AG04450 (cell line): ENCODE measurements around the gene C10orf67. TPM values are rescaled to one million over a fixed set of nuclear protein-coding genes. Genes with fewer than 3 reads are reported as not detected.
"Not testable (repeated sequence)": the region's sequence is repeated elsewhere in the genome, so short reads cannot be mapped to it uniquely, and the experiment has no call there.

Experiments used
- CTCF ChIA-PET: fragments of 300-600, 350-600 bp; formaldehyde crosslinking; extraction: SDS; loops from one replicate; lab custom pipeline; 2022; ENCODE audit warnings: antibody characterized with exemption, inconsistent platforms; lab: Charles Lee
- POLR2A ChIA-PET: fragments of 350-600 bp; formaldehyde crosslinking; extraction: SDS; loops from one replicate; lab custom pipeline; 2021; ENCODE audit warnings: antibody characterized with exemption, inconsistent platforms; lab: Yijun Ruan, JAX
- DNase-seq: peaks from one replicate; pipeline ENCODE4 v3.0.0-alpha.2; 2011; ENCODE audit warnings: low read depth, low spot score
- H3K27ac ChIP-seq: one replicate; pipeline ENCODE4 v1.5.1; 2012; ENCODE audit warnings: low read depth, low read length, control low read depth
- H3K27me3 ChIP-seq: one replicate; pipeline ENCODE4 v1.6.0; 2012; ENCODE audit warnings: low read length; ENCODE audit not compliant: control insufficient read depth, insufficient read depth
- H3K4me3 ChIP-seq: 2 replicates; pipeline ENCODE4 v1.5.1; 2011; ENCODE audit warnings: mild to moderate bottlenecking, low read depth, low read length, control low read depth
- H3K9me3 ChIP-seq: 2 replicates; pipeline ENCODE4 v1.5.1; 2012; ENCODE audit warnings: low read length; ENCODE audit not compliant: control insufficient read depth, insufficient read depth
- polyA plus RNA-seq: library from polyadenylated mRNA; depleted of rRNA; stranded (reverse); fragments of >200 nt; gene quantifications from 2 replicates; pipeline ENCODE4 v1.2.3, GENCODE V29; 2011
- TF ChIP-seq, protein P1 (sequence below): IDR thresholded peaks from 2 replicates; pipeline ENCODE4 v1.5.1; 2011; ENCODE audit warnings: low read depth, low read length, control low read depth, inconsistent platforms

Gene C10orf67
- polyA plus RNA-seq, 1 experiment: 0.14 TPM

DNA sequence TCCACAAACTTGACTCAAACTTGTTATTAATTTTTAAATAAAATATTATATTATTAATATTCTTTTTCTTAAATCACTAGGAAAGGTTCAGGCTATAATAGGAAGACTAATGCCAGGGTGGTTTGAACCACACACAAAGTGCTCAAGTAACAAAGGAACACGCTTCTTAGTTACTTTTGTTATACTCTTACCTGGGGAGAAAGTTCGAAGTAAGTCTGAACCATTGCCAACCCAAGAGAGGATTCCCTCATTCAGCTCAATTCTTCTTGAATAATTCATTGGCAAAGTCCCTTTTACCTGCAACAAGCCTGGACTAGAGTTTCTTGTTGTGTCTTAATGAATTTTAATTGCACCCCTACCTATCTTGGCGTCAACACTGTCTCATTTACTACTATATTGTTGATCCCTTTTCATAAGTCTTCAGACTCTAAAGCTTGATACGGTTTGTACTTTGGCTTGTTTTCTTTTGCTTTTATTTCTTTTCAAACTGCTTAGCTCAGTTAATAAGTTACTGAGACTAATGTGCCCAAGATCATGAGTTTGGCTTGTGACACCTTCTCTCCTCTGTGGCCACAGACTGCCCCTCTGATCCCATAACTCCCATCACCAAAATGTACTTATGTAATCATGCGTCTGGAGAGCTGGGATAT lies 10.2 kb upstream of the C10orf67 start:
- TF ChIP-seq, protein P1, sequence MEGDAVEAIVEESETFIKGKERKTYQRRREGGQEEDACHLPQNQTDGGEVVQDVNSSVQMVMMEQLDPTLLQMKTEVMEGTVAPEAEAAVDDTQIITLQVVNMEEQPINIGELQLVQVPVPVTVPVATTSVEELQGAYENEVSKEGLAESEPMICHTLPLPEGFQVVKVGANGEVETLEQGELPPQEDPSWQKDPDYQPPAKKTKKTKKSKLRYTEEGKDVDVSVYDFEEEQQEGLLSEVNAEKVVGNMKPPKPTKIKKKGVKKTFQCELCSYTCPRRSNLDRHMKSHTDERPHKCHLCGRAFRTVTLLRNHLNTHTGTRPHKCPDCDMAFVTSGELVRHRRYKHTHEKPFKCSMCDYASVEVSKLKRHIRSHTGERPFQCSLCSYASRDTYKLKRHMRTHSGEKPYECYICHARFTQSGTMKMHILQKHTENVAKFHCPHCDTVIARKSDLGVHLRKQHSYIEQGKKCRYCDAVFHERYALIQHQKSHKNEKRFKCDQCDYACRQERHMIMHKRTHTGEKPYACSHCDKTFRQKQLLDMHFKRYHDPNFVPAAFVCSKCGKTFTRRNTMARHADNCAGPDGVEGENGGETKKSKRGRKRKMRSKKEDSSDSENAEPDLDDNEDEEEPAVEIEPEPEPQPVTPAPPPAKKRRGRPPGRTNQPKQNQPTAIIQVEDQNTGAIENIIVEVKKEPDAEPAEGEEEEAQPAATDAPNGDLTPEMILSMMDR: no peak
- POLR2A ChIA-PET: interaction anchor here (0.7 kb wide), 1 partner anchor 815 kb away, joined by 5 read pairs; no protein-coding TSS in a partner anchor
- Histone ChIP-seq H3K27me3 (no peaks in the 10 kb centered on the region), H3K27ac (no peak overlapping the region), H3K9me3 (no peaks in the 10 kb centered on the region), H3K4me3 (no peak overlapping the region)
- CTCF ChIA-PET: interaction anchor here (0.9 kb wide), 1 partner anchor 40 kb away, joined by 3 read pairs; no protein-coding TSS in a partner anchor
- no peak for DNase-seq

- H3K27ac ChIP-seq: no peak overlapping the region
- DNase-seq: peak; percentile 23
- H3K27me3 ChIP-seq: no peaks in the 10 kb centered on the region
- TF ChIP-seq, protein P1: no peak
- H3K9me3 ChIP-seq: peaks cover 2% of the 10 kb centered on the region; the same call in 1 of the 2 replicates
- CTCF ChIA-PET: interaction anchor here (1.0 kb wide), 2 partner anchors 12 to 37 kb away, joined by 3 to 6 read pairs; no protein-coding TSS in a partner anchor
- POLR2A ChIA-PET: no interaction called here
- no peak overlapping the region for H3K4me3 ChIP-seq
These were observed 7.4 kb upstream of the C10orf67 start for GRCh38 chr10:23351926-23352519.

GRCh38 chr10:23350706-23351105 lies 6.1 kb upstream of the C10orf67 start:
- DNase-seq, H3K27me3 ChIP-seq, POLR2A ChIA-PET, H3K4me3 ChIP-seq, H3K27ac ChIP-seq, H3K9me3 ChIP-seq: not testable (repeated sequence)
- CTCF ChIA-PET: interaction anchor here (1.0 kb wide), 1 partner anchor 11 kb away, joined by 6 read pairs; no protein-coding TSS in a partner anchor

- H3K9me3 ChIP-seq: peaks cover 2% of the 10 kb centered on the region; the same call in 1 of the 2 replicates
- H3K27me3 ChIP-seq: no peaks in the 10 kb centered on the region
- TF ChIP-seq, protein P1: no peak
- POLR2A ChIA-PET: no interaction called here
- DNase-seq: peak; percentile 67
- H3K27ac ChIP-seq: no peak overlapping the region
- CTCF ChIA-PET: interaction anchor here (0.6 to 1.7 kb wide), 2 partner anchors 31 to 191 kb away, joined by 3 to 6 read pairs; no protein-coding TSS in a partner anchor
- H3K4me3 ChIP-seq: no peak overlapping the region
These were observed 1.3 kb upstream of the C10orf67 start for GRCh38 chr10:23345861-23346260.

DNA sequence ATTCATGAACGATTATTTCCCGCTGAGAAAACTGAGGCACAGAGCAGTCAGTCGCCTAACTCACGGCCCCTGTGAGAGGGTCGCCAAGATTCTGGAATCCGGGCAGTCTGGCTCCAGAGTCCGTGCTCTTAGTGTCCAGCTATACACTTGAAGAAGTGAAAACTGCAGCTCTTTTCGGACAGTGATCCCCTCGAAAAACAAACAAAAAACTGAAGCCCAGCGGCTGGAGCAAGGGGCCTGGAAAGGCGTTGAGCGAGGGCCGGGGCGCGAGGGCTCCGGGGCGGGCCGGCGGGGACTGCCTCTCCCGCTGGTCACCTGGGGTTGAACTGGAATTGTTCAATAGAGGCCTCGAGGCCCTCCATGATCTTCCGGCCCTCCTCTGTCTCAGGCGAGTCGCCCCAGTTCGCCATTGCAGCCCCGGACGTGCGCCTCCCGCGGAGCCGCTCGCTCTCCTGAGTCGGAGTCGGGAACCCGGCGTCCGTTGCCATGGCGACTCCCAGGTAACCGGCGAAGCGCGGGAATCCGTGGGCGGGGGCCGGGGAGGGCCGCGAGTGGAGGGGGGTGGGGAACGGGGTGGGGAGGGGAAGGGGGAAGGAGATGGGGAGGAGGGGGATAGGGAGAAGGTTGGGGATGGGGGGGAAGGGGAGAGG lies 881 bp downstream of the C10orf67 start:
- CTCF ChIA-PET: no interaction called here
- TF ChIP-seq, protein P1: no peak
- peak overlapping the region; percentile 65 for H3K4me3 ChIP-seq
- POLR2A ChIA-PET: interaction anchor here (1.6 kb wide), 1 partner anchor 95 kb away, joined by 6 read pairs; the partner anchor contains the start of gene OTUD1
- DNase-seq: no peak
- H3K9me3 ChIP-seq: peaks cover 2% of the 10 kb centered on the region; the same call in 1 of the 2 replicates
- H3K27me3 ChIP-seq: no peaks in the 10 kb centered on the region
- no peak overlapping the region for H3K27ac ChIP-seq
